Tracheal epithelial cell (primary cell): Measurements from ENCODE around the gene SAMD3. TPM values are rescaled to one million over a fixed set of nuclear protein-coding genes. Genes with fewer than 3 reads are reported as not detected.

Experiments used
- total RNA-seq: library from RNA; depleted of rRNA; stranded (reverse); fragments of >200 nt; gene quantifications from 2 replicates; pipeline ENCODE4 v1.2.1, GENCODE V29; 2014

SAMD3 gene, protein sequence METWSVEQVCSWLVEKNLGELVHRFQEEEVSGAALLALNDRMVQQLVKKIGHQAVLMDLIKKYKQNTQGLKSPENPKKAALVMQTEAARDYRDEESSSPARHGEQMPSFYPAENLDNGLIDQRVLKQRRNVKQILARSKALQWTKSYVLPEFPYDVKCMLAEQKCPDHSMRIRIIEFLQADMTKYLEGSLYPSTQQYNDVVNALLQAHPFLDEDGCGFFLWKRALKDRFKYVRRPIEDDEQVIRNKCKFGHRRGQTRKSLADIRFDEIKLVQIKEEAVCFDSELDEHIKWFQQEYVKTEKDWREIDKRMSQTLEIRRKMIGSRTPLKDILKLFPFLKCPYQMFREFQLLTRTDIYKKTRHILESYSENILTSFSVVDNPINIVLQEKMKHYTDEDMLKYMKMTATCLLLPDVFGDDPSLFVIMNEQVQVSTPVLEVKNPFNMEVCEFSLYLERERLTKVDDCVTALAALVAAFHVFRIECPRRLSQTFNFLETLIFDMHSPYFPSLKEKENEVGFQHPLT
- total RNA-seq, result not detected in 2 replicates

GRCh38 chr6:130222775-130223174, at the start of gene SAMD3:
Gene SAMD3 (minus strand): TSS chr6:130222951. CDS start chr6:130215273, 7,678 bp downstream.

Other genes starting within 250 kb of the SAMD3 start
- 9.4 and 12.0 TPM in 2 replicates for gene L3MBTL3, start 204.4 kb downstream of the SAMD3 start, total RNA-seq
- under 0.01 and 0.96 TPM in 2 replicates for gene TMEM200A, start 143.1 kb upstream of the SAMD3 start, total RNA-seq